Measurements from ENCODE around the gene DDX51. TPM values are rescaled to one million over a fixed set of nuclear protein-coding genes. Genes with fewer than 3 reads are reported as not detected.
"Not testable (repeated sequence)": the region's sequence is repeated elsewhere in the genome, so short reads cannot be mapped to it uniquely, and the experiment has no call there.

DDX51 gene
- total and polyA plus RNA-seq, 2 of the 13 experiments (the other 11 are each of a cell fraction or from before 2014, with no cell fraction given): 10.1 TPM

DNA sequence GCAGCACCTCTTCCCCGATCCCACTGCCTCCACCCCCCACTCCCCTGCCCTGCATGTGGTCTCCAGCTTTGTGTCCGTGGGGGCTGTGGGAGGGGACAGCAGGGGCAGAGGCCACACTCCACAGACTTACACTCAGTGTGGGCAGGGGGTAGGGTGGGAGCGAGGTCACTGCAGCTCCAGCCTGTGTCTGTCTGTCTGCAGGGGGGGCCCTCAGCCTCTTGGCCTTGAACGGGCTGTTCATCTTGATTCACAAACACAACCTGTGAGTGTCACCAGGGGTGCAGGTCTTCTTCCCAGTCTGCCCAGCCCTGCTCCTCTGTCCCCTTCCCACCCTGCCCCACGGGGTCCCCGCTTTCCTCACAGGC is 6.6 kb upstream of the DDX51 start (continued):
- TF ChIP-seq, protein P1, sequence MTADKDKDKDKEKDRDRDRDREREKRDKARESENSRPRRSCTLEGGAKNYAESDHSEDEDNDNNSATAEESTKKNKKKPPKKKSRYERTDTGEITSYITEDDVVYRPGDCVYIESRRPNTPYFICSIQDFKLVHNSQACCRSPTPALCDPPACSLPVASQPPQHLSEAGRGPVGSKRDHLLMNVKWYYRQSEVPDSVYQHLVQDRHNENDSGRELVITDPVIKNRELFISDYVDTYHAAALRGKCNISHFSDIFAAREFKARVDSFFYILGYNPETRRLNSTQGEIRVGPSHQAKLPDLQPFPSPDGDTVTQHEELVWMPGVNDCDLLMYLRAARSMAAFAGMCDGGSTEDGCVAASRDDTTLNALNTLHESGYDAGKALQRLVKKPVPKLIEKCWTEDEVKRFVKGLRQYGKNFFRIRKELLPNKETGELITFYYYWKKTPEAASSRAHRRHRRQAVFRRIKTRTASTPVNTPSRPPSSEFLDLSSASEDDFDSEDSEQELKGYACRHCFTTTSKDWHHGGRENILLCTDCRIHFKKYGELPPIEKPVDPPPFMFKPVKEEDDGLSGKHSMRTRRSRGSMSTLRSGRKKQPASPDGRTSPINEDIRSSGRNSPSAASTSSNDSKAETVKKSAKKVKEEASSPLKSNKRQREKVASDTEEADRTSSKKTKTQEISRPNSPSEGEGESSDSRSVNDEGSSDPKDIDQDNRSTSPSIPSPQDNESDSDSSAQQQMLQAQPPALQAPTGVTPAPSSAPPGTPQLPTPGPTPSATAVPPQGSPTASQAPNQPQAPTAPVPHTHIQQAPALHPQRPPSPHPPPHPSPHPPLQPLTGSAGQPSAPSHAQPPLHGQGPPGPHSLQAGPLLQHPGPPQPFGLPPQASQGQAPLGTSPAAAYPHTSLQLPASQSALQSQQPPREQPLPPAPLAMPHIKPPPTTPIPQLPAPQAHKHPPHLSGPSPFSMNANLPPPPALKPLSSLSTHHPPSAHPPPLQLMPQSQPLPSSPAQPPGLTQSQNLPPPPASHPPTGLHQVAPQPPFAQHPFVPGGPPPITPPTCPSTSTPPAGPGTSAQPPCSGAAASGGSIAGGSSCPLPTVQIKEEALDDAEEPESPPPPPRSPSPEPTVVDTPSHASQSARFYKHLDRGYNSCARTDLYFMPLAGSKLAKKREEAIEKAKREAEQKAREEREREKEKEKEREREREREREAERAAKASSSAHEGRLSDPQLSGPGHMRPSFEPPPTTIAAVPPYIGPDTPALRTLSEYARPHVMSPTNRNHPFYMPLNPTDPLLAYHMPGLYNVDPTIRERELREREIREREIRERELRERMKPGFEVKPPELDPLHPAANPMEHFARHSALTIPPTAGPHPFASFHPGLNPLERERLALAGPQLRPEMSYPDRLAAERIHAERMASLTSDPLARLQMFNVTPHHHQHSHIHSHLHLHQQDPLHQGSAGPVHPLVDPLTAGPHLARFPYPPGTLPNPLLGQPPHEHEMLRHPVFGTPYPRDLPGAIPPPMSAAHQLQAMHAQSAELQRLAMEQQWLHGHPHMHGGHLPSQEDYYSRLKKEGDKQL (CRISPR knock-in tag; IDR thresholded peaks at IDR 0.05; ENCODE audit: low read depth): no peak
- TF ChIP-seq AKAP8 (CRISPR knock-in tag; IDR thresholded peaks at IDR 0.05): no peak
- no peak for TF ChIP-seq ZNF792 (CRISPR knock-in tag; IDR thresholded peaks at IDR 0.05)
- no peak for TF ChIP-seq MTA3 (CRISPR knock-in tag; IDR thresholded peaks at IDR 0.05)

DNA sequence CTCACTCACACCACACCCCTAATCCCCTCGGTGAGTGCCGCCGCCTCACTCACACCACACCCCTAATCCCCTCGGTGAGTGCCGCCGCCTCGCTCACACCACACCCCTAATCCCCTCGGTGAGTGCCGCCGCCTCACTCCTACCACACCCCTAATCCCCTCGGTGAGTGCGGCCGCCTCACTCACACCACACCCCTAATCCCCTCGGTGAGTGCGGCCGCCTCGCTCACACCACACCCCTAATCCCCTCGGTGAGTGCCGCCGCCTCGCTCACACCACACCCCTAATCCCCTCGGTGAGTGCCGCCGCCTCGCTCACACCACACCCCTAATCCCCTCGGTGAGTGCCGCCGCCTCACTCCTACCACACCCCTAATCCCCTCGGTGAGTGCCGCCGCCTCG is 5.4 kb upstream of the DDX51 start:
- H3K36me3 ChIP-seq (replicated peaks in 1 of 2; ENCODE audit: control insufficient read depth in 1 of 2, insufficient read depth in 2 of 2, low read length in 2 of 2); CTCF ChIA-PET (ENCODE audit: low intra/inter-chr PET ratio, low total read pairs); H3K27me3 ChIP-seq (ENCODE audit: control insufficient read depth in 1 of 2, insufficient read depth in 2 of 2, low read length in 2 of 2); H3K4me2 ChIP-seq (ENCODE audit: low read depth, low read length); H3K4me3 ChIP-seq (replicated peaks in 1 of 3; ENCODE audit: insufficient read depth in 1 of 3, low read depth in 2 of 3, low read length in 3 of 3); ATAC-seq; H3K27ac ChIP-seq (ENCODE audit: extremely low read length, insufficient read depth, low read length); FAIRE-seq; BruUV-seq (replicated peaks); DNase-seq (ENCODE audit: low spot score); H3K9ac ChIP-seq (ENCODE audit: insufficient read depth, low read depth, low read length); H3K9me3 ChIP-seq (ENCODE audit: low read length); H4K20me1 ChIP-seq (ENCODE audit: insufficient read depth, low read length); intact Hi-C loops (cut with micrococcal nuclease; ENCODE audit: unreplicated experiment); POLR2A ChIA-PET; H2AFZ ChIP-seq (ENCODE audit: low read length); in situ Hi-C loops (cut with HindIII; ENCODE audit: extremely low pct_ligation_motif_present, low pct_unique_long_range_greater_than_20kb): not testable (repeated sequence)
- Histone ChIP-seq H3K79me2 (ENCODE audit: insufficient read depth, low read length) (peaks cover 14% of the 10 kb centered on the region), H3K4me1 (ENCODE audit: insufficient read depth, low read length) (peaks cover 16% of the 10 kb centered on the region)
- WGBS (ENCODE audit: low lambda C conversion rate): 93% methylated on average over 20 of the region's 32 CpGs
